GM23338 (cell line): Measurements from ENCODE around the gene PTPRN2. TPM values are rescaled to one million over a fixed set of nuclear protein-coding genes. Genes with fewer than 3 reads are reported as not detected.

Experiments
- ATAC-seq: fragments of 200-7000 bp; cut with Tn5 transposase; 3 replicates; pipeline ENCODE4 v1.9.1; 2020
- DNase-seq: peaks from one replicate; pipeline ENCODE4 v3.0.0-alpha.2; 2015; ENCODE audit warnings: low spot score
- H2AFZ ChIP-seq: fragments of 200-600 bp; sonication (generic); 2 replicates; pipeline ENCODE4 v1.8.0; 2016; ENCODE audit warnings: antibody characterized with exemption, mild to moderate bottlenecking, moderate library complexity
- H3F3A ChIP-seq: fragments of 200-600 bp; sonication (generic); replicated peaks from 2 replicates; pipeline ENCODE4 v1.8.0; 2017; ENCODE audit warnings: antibody characterized with exemption, mixed run types, low read depth
- H3K27ac ChIP-seq: fragments of 200-600 bp; sonication (generic); 2 replicates; pipeline ENCODE4 v1.6.1; 2016; ENCODE audit warnings: low read depth
- H3K27me3 ChIP-seq: fragments of 200-600 bp; sonication (generic); 2 replicates; pipeline ENCODE4 v1.8.0; 2016; ENCODE audit warnings: mild to moderate bottlenecking, mixed run types, moderate library complexity; ENCODE audit not compliant: insufficient read depth
- H3K36me3 ChIP-seq: fragments of 200-600 bp; sonication (generic); 2 replicates; pipeline ENCODE4 v1.8.0; 2016; ENCODE audit warnings: mild to moderate bottlenecking; ENCODE audit not compliant: insufficient read depth
- H3K4me1 ChIP-seq: fragments of 200-600 bp; sonication (generic); 2 replicates; pipeline ENCODE4 v1.8.0; 2016; ENCODE audit warnings: mild to moderate bottlenecking, moderate library complexity; ENCODE audit not compliant: insufficient read depth
- H3K4me2 ChIP-seq: fragments of 200-600 bp; sonication (generic); 2 replicates; pipeline ENCODE4 v1.7.1; 2017; ENCODE audit warnings: mixed run types
- H3K4me3 ChIP-seq: fragments of 200-600 bp; sonication (generic); 2 replicates; pipeline ENCODE4 v1.6.1; 2016; ENCODE audit warnings: mixed run types
- H3K79me2 ChIP-seq: fragments of 200-600 bp; sonication (generic); replicated peaks from 2 replicates; pipeline ENCODE4 v1.8.0; 2017; ENCODE audit warnings: mild to moderate bottlenecking; ENCODE audit not compliant: insufficient read depth
- H3K9me2 ChIP-seq: fragments of 200-600 bp; sonication (generic); 2 replicates; pipeline ENCODE4 v1.8.0; 2017; ENCODE audit not compliant: insufficient read depth
- H4K20me1 ChIP-seq: fragments of 200-600 bp; sonication (generic); replicated peaks from 2 replicates; pipeline ENCODE4 v1.8.0; 2017; ENCODE audit warnings: mild to moderate bottlenecking; ENCODE audit not compliant: insufficient read depth
- H3K27ac Mint-ChIP-seq: 2 replicates; pipeline ENCODE4 v1.8.0; 2020; ENCODE audit warnings: inconsistent platforms, mild to moderate bottlenecking, moderate library complexity, mixed read lengths
- H3K27me3 Mint-ChIP-seq: 3 replicates; pipeline ENCODE4 v1.8.0; 2022; ENCODE audit warnings: low read depth, mild to moderate bottlenecking, moderate library complexity, mixed read lengths, inconsistent platforms; ENCODE audit not compliant: insufficient read depth, poor library complexity
- H3K36me3 Mint-ChIP-seq: 3 replicates; pipeline ENCODE4 v1.8.0; 2021; ENCODE audit warnings: low read depth, mild to moderate bottlenecking, inconsistent platforms, moderate library complexity, mixed read lengths
- H3K4me1 Mint-ChIP-seq: 3 replicates; pipeline ENCODE4 v1.8.0; 2020; ENCODE audit warnings: mild to moderate bottlenecking, inconsistent platforms, mixed read lengths
- H3K4me3 Mint-ChIP-seq: 3 replicates; pipeline ENCODE4 v1.8.0; 2021; ENCODE audit warnings: moderate library complexity, mild to moderate bottlenecking, inconsistent platforms, mixed read lengths
- H3K9me3 Mint-ChIP-seq: 3 replicates; pipeline ENCODE4 v1.8.0; 2020; ENCODE audit warnings: moderate library complexity, mild to moderate bottlenecking, inconsistent platforms, mixed read lengths
- CREB1 ChIP-seq: fragments of 250-450 bp; sonication (Bioruptor Pico); IDR thresholded peaks from 2 replicates; pipeline ENCODE4 v1.5.0; 2020; ENCODE audit warnings: low read depth, mild to moderate bottlenecking, moderate library complexity
- EZH2 ChIP-seq: fragments of 200-600 bp; sonication (generic); IDR thresholded peaks from one replicate; pipeline ENCODE4 v1.8.0; 2017; ENCODE audit warnings: antibody characterized with exemption, mild to moderate bottlenecking, low read depth; ENCODE audit not compliant: unreplicated experiment
- EZH2phosphoT487 ChIP-seq: fragments of 200-600 bp; sonication (generic); IDR thresholded peaks from one replicate; pipeline ENCODE4 v1.8.1; 2018; ENCODE audit warnings: antibody characterized with exemption; ENCODE audit not compliant: unreplicated experiment
- JUNB ChIP-seq: IDR thresholded peaks from one replicate; pipeline ENCODE4 v1.6.1; 2016; ENCODE audit warnings: antibody characterized with exemption; ENCODE audit not compliant: unreplicated experiment
- NANOG ChIP-seq: IDR thresholded peaks from 2 replicates; pipeline ENCODE4 v1.6.1; 2016; ENCODE audit warnings: antibody characterized with exemption, borderline replicate concordance
- POLR2AphosphoS5 ChIP-seq: IDR thresholded peaks from 2 replicates; pipeline ENCODE4 v1.6.1; 2016; ENCODE audit warnings: antibody characterized with exemption, low read depth
- REST ChIP-seq: IDR thresholded peaks from one replicate; pipeline ENCODE4 v1.6.1; 2018; ENCODE audit warnings: antibody characterized with exemption; ENCODE audit not compliant: unreplicated experiment
- STAT1 ChIP-seq: IDR thresholded peaks from one replicate; pipeline ENCODE4 v1.6.1; 2016; ENCODE audit warnings: antibody characterized with exemption; ENCODE audit not compliant: unreplicated experiment
- ZNF114 ChIP-seq: fragments of 250-450 bp; sonication (Bioruptor Pico); IDR thresholded peaks from 2 replicates; pipeline ENCODE4 v1.5.0; 2020; ENCODE audit warnings: mild to moderate bottlenecking, moderate library complexity
- ZNF331 ChIP-seq: fragments of 250-450 bp; sonication (Bioruptor Pico); IDR thresholded peaks from 2 replicates; pipeline ENCODE4 v1.5.0; 2020; ENCODE audit warnings: low read depth, mild to moderate bottlenecking, moderate library complexity
- ZNF462 ChIP-seq: fragments of 250-450 bp; sonication (Bioruptor Pico); IDR thresholded peaks from 2 replicates; pipeline ENCODE4 v1.5.0; 2020; ENCODE audit warnings: mild to moderate bottlenecking, moderate library complexity
- polyA plus RNA-seq: library from polyadenylated mRNA; unstranded; fragments of >200 nt; fragmentation: Nextera tagmentation; extraction: Ambion mirVana; gene quantifications from 2 replicates; pipeline ENCODE4 v1.2.1, GENCODE V29; 2016
- total RNA-seq: library from RNA; depleted of rRNA; stranded (reverse); fragments of >200 nt; shearing (Covaris generic); gene quantifications from 2 replicates; pipeline ENCODE4 v1.2.3, GENCODE V29; 2014
- TF ChIP-seq, protein P1 (sequence below): IDR thresholded peaks from 2 replicates; pipeline ENCODE4 v1.6.1; 2016; ENCODE audit warnings: antibody characterized with exemption
- TF ChIP-seq, protein P2 (sequence below), 2 experiments: fragments of 200-600 bp in 1 of 2; sonication (generic) in 1 of 2; conservative IDR thresholded peaks; 2 replicates each; pipeline versions ENCODE4 v1.5.1 to v1.6.1; 2016 to 2017; ENCODE audit warnings: antibody characterized with exemption in 2 of 2, low read depth in 2 of 2, mild to moderate bottlenecking in 2 of 2, moderate library complexity in 1 of 2

Gene PTPRN2
- total and polyA plus RNA-seq, 2 experiments from 2014 or later, result 0.87 to 4.0 TPM

GRCh38 chr7:157829491-157829890 lies 758.1 kb downstream of the PTPRN2 start:
- no peak overlapping the region for H3K4me3 Mint-ChIP-seq
- Histone ChIP-seq H3K36me3 (no peaks in the 10 kb centered on the region), H3K79me2 (no peaks in the 10 kb centered on the region), H3K9me2 (no peaks in the 10 kb centered on the region), H3K4me2 (no peak overlapping the region), H3F3A (no peaks in the 10 kb centered on the region), H2AFZ (no peak overlapping the region), H3K27me3 (no peaks in the 10 kb centered on the region), H3K4me1 (no peaks in the 10 kb centered on the region), H4K20me1 (no peaks in the 10 kb centered on the region), H3K4me3 (no peak overlapping the region), H3K27ac (no peak overlapping the region)
- no peak overlapping the region for H3K27ac Mint-ChIP-seq
- TF ChIP-seq EZH2phosphoT487 (no peak), NANOG (no peak), ZNF462 (CRISPR knock-in tag) (no peak), REST (no peak), ZNF331 (CRISPR knock-in tag) (no peak), EZH2 (no peak), ZNF114 (CRISPR knock-in tag) (no peak), JUNB (no peak), CREB1 (no peak), POLR2AphosphoS5 (no peak), STAT1 (no peak)
- TF ChIP-seq, protein P1, sequence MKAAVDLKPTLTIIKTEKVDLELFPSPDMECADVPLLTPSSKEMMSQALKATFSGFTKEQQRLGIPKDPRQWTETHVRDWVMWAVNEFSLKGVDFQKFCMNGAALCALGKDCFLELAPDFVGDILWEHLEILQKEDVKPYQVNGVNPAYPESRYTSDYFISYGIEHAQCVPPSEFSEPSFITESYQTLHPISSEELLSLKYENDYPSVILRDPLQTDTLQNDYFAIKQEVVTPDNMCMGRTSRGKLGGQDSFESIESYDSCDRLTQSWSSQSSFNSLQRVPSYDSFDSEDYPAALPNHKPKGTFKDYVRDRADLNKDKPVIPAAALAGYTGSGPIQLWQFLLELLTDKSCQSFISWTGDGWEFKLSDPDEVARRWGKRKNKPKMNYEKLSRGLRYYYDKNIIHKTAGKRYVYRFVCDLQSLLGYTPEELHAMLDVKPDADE, result no peak
- TF ChIP-seq, protein P2, sequence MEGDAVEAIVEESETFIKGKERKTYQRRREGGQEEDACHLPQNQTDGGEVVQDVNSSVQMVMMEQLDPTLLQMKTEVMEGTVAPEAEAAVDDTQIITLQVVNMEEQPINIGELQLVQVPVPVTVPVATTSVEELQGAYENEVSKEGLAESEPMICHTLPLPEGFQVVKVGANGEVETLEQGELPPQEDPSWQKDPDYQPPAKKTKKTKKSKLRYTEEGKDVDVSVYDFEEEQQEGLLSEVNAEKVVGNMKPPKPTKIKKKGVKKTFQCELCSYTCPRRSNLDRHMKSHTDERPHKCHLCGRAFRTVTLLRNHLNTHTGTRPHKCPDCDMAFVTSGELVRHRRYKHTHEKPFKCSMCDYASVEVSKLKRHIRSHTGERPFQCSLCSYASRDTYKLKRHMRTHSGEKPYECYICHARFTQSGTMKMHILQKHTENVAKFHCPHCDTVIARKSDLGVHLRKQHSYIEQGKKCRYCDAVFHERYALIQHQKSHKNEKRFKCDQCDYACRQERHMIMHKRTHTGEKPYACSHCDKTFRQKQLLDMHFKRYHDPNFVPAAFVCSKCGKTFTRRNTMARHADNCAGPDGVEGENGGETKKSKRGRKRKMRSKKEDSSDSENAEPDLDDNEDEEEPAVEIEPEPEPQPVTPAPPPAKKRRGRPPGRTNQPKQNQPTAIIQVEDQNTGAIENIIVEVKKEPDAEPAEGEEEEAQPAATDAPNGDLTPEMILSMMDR (conservative IDR thresholded peaks at IDR 0.05; ENCODE audit: low read depth in 2 of 2), result no peak
- H3K36me3 Mint-ChIP-seq, result peaks cover 51% of the 10 kb centered on the region
- peaks cover 94% of the 10 kb centered on the region for H3K9me3 Mint-ChIP-seq
- peaks cover 14% of the 10 kb centered on the region for H3K27me3 Mint-ChIP-seq
- H3K4me1 Mint-ChIP-seq, result no peaks in the 10 kb centered on the region
- no peak for DNase-seq
- no peak for ATAC-seq
